Fibroblast of mammary gland (primary cell): ENCODE results near the gene GAPT.

Source experiments
- DNase-seq: peaks from one replicate; pipeline ENCODE4 v3.0.0-alpha.2; 2010; ENCODE audit warnings: low read depth
- H3K4me3 ChIP-seq: 2 replicates; pipeline ENCODE4 v1.5.1; 2011; ENCODE audit warnings: low read depth, mild to moderate bottlenecking, low read length, moderate library complexity; ENCODE audit not compliant: control insufficient read depth
- TF ChIP-seq, protein P1 (sequence below): conservative IDR thresholded peaks from 2 replicates; pipeline ENCODE4 v1.5.1; 2011; ENCODE audit warnings: low read depth, low read length, inconsistent platforms; ENCODE audit not compliant: control insufficient read depth, insufficient read depth

GAPT gene

DNA sequence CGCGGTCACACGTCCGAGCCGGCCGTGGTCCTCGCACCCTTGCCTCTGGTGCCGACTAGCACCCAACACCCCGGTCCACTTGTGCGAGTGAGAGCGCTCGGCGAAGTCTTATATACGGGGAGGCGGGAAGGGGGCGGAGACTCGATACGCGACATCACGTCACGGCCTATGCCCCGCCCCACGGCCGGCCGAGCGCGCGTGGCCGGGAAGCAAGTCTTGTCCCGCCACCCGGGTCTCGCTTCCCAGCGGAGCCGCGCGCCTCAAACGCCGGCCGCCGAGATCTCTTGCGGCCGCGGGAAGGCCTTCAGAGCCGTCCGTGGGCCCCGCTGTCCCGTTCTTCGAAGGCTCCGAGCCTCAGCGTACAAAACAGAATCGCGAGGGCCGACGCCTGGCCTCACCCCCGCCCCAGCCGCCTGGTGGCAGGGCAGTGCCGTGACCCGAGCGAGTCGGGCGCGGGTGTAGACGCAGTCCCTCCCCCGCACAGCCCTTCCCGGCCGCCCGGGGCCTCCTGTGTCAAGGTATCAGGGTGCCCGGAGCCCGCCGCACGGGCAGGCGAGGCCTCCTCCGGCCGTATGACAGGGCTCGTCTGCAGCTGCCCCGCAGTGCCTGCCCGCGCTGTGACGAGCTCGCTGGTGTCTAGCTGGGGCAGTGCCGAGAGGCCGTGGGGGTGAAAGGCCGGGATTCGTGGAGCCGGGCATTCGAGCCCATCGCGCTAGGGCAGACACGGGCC is 31.1 kb upstream of the GAPT start, which contains the start of gene PLK2:
PLK2 (minus strand) TSS at position 85 of the 730 bp plus-strand sequence. CDS start 127 bp downstream, outside the sequence.
- H3K4me3 ChIP-seq, result peak within 1 kb of the TSS; percentile 71
- peak; percentile 83 for DNase-seq
- TF ChIP-seq, protein P1, sequence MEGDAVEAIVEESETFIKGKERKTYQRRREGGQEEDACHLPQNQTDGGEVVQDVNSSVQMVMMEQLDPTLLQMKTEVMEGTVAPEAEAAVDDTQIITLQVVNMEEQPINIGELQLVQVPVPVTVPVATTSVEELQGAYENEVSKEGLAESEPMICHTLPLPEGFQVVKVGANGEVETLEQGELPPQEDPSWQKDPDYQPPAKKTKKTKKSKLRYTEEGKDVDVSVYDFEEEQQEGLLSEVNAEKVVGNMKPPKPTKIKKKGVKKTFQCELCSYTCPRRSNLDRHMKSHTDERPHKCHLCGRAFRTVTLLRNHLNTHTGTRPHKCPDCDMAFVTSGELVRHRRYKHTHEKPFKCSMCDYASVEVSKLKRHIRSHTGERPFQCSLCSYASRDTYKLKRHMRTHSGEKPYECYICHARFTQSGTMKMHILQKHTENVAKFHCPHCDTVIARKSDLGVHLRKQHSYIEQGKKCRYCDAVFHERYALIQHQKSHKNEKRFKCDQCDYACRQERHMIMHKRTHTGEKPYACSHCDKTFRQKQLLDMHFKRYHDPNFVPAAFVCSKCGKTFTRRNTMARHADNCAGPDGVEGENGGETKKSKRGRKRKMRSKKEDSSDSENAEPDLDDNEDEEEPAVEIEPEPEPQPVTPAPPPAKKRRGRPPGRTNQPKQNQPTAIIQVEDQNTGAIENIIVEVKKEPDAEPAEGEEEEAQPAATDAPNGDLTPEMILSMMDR, result no peak

GRCh38 chr5:58460732-58461286 is 30.4 kb upstream of the GAPT start:
- peak; percentile 83 for DNase-seq
- peak overlapping the region; percentile 71 for H3K4me3 ChIP-seq
- TF ChIP-seq, protein P1, result peak; percentile 75

DNA sequence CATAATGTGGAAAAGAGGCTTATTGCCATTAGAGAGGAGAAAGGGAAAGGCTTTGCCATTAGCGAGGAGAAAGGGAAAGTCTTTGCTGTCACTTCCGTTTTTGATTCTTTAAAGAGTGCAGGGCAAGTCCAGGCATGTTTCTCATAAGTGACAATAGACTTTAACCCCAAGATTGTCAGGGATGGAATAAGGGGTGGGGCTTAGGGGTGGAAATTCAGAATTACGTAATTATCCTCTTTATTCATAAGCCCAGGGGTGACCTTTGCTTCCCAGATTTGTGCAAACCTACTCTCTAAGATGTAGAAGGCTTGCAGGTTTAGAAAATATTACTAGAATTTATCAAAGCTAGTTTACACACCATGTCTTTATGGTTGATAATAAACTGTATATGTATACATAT is 29.1 kb upstream of the GAPT start:
- no peak for DNase-seq
- H3K4me3 ChIP-seq, result no peak overlapping the region
- TF ChIP-seq, protein P1, result no peak

DNA sequence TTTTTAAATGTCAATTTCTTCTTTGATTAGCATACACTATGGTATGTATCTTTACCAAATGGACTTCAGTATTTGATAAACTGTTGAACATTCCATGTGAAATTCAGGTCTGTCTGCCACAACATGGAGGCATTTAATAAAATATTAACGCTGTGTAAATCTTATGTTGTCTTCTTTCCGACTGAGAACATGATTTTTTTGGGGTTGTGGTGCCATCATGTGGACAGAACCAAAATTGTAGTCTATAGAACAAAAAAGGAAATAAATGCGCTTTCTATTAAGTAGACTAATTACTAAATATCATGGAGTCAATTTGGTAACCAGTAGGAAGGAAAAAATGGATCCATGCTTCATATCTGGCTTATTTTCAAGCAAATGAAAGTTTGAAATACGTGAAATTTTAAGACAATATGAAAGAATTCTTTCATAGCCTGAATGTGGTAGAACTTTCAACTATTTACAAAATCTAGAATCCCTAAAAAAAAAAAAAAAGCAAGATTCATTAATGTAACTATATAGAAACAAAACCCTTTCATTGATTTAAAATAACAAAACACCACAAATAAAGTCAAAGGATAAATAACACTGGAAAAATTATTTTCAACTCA is 28.5 kb upstream of the GAPT start:
- TF ChIP-seq, protein P1, result peak; percentile 44
- H3K4me3 ChIP-seq, result no peak overlapping the region
- DNase-seq, result peak; percentile 69

DNA sequence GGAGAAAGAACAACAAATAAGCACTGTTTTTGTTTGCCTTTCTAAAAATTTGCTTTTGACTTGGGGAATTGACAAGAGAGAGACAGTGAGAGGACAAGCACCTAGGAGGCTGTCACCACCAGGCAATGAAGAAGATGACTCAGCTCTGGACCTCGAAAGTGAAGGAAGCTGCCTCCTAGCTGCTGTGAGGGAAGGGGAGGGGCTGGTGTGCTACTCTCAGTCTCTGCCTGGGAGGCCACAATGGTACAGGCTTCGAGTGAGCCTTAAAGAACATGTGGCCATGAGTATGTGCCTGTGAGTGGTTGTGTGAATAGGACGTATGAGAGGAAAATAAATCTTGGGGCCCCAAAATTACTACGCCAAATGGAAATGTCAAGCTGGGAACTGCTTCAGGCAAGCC is 24.3 kb upstream of the GAPT start:
- peak; percentile 35 for DNase-seq
- no peak overlapping the region for H3K4me3 ChIP-seq
- TF ChIP-seq, protein P1, result no peak

DNA sequence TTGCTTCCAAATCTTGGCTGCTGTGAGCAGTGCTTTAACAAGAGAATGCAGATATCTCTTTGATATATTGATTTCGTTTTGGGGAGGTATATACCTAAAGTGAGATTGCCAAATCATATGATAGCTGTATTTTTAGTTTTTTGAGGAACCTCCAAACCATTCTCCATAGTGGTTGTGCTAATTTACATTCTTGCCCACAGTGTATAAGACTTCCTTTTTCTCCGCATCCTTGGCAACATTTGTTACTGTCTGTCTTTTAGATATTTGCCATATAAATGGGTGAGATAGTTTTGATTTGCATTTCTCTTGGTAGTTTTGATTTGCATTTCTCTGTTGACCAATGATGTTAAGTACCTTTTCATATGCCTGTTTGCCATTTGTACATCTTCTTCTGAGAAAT is 21.3 kb upstream of the GAPT start:
- DNase-seq, result no peak
- TF ChIP-seq, protein P1, result no peak
- no peak overlapping the region for H3K4me3 ChIP-seq
